ENCODE measurements around the gene RPS14. TPM values are rescaled to one million over a fixed set of nuclear protein-coding genes. Genes with fewer than 3 reads are reported as not detected.

Gene RPS14
- total and polyA plus RNA-seq, 2 experiments from 2014 or later = 1,343 to 1,694 TPM

DNA sequence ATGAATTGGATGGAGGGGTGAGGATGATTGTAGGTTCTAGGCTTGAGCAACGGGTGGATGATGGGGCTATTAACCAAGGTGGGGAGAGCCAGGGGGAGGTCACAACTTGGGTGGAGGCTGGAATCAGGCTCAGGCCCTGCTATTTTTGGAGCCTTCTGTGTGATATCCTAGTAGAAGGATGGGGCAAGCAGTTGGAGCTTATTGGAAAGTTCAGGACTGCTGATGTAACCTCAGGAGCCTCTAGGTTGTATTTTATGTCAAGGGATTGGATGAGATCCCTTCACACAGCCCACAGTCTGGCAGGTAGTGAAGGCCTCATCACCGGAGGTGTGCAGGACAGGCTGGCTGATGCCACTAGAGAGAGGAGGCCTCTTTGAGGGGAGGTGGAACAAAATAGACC lies 11.2 kb upstream of the RPS14 start:
- DNase-seq = no peak
- in situ Hi-C loops (cut with MboI) = loop anchor here (10.0 kb wide), 1 partner anchor 184 kb away; the partner anchor contains the start of gene SYNPO
- no peaks in the 10 kb centered on the region for H3K79me2 ChIP-seq (ENCODE audit: insufficient read depth)
- H3K27me3 ChIP-seq (replicated peaks; ENCODE audit: insufficient read depth) = no peaks in the 10 kb centered on the region
- H3K27ac ChIP-seq = no peak overlapping the region
- no peaks in the 10 kb centered on the region for H3K9me3 ChIP-seq (ENCODE audit: low read depth)
- H2AFZ ChIP-seq = peak overlapping the region; percentile 40; the same call in 1 of the 2 replicates
- no peak overlapping the region for H3K4me3 ChIP-seq
- 72 to 74% methylated on average over 2 of the region's 2 CpGs for WGBS, 2 experiments (ENCODE audit: low coverage in 1 of 2, low lambda C conversion rate in 2 of 2, missing lambda C conversion rate in 2 of 2)
- no peak overlapping the region for H3K9ac ChIP-seq
- TF ChIP-seq EZH2phosphoT487 (IDR thresholded peaks at IDR 0.05; ENCODE audit: insufficient read depth, low read depth) (no peak), EZH2 (IDR thresholded peaks at IDR 0.05; ENCODE audit: insufficient read depth, poor library complexity, severe bottlenecking) (no peak)
- H3K36me3 ChIP-seq (ENCODE audit: low read depth) = no peaks in the 10 kb centered on the region
- no peak overlapping the region for H3K4me2 ChIP-seq (ENCODE audit: unreplicated experiment)
- H3F3A ChIP-seq (ENCODE audit: insufficient read depth) = 0 out of 2 replicates have a peak, but pooled peaks cover 3% of the 10 kb centered on the region
- H3K4me1 ChIP-seq (ENCODE audit: insufficient read depth) = peaks cover 26% of the 10 kb centered on the region
- no peaks in the 10 kb centered on the region for H3K9me2 ChIP-seq (ENCODE audit: insufficient read depth)
- no peaks in the 10 kb centered on the region for H4K20me1 ChIP-seq (ENCODE audit: insufficient read depth)

DNA sequence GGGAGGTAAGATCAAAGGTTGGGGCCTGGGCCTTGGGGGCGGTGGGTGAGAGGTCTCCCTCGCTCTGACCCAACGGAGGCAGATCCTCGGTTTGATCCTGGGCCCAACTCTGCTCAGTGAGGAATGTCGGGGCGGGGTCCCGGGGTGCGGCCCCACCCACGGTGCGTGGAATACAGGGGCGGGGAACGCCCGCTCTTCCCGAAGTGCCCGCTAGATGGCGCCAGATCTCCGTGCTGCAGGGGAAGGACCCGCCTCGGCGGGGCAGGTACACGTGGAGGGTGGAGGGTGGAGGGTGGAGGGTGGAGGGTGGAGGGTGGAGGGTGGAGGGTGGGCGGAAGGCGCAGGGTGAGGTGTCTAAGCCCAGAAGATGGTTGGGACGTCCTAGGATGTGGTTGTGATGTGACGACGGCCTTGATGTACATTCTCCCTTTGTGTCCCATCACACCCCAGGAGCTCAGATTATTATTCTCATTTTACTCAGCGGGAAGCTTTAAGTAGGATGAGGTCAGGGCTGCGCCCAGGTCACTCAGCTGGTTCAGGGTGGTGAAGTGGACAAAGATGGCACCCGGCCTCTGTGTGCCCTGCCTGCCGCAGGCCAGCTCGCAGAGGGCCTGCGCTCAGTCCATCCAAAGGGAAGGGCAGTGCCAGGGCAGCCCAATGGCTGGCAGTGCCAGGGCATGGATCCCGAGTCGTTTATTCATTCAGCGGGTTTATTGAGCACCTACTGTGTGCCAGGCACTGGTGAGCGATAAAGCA lies 9.4 kb upstream of the RPS14 start:
- TF ChIP-seq EZH2phosphoT487 (IDR thresholded peaks at IDR 0.05; ENCODE audit: insufficient read depth, low read depth) (no peak), EZH2 (IDR thresholded peaks at IDR 0.05; ENCODE audit: insufficient read depth, poor library complexity, severe bottlenecking) (no peak)
- 20 to 51% methylated on average over 14 to 36 of the region's 36 CpGs for WGBS, 2 experiments (ENCODE audit: low coverage in 1 of 2, low lambda C conversion rate in 2 of 2, missing lambda C conversion rate in 2 of 2)
- H3F3A ChIP-seq (ENCODE audit: insufficient read depth) = 0 out of 2 replicates have a peak, but pooled peaks cover 3% of the 10 kb centered on the region
- H4K20me1 ChIP-seq (ENCODE audit: insufficient read depth) = no peaks in the 10 kb centered on the region
- no peaks in the 10 kb centered on the region for H3K79me2 ChIP-seq (ENCODE audit: insufficient read depth)
- in situ Hi-C loops (cut with MboI) = loop anchor here (5.0 kb wide), 1 partner anchor 83 kb away; no protein-coding TSS in a partner anchor
- H3K9me2 ChIP-seq (ENCODE audit: insufficient read depth) = no peaks in the 10 kb centered on the region
- H3K4me2 ChIP-seq (ENCODE audit: unreplicated experiment) = peak overlapping the region; percentile 70
- no peaks in the 10 kb centered on the region for H3K9me3 ChIP-seq (ENCODE audit: low read depth)
- H3K9ac ChIP-seq = peak overlapping the region; percentile 57; the same call in 1 of the 2 replicates
- H3K4me1 ChIP-seq (ENCODE audit: insufficient read depth) = peaks cover 15% of the 10 kb centered on the region
- H2AFZ ChIP-seq = peak overlapping the region; percentile 73
- H3K27ac ChIP-seq = 0 out of 2 replicates have a peak overlapping the region, but pooled peaks have one; percentile 13
- no peaks in the 10 kb centered on the region for H3K27me3 ChIP-seq (replicated peaks; ENCODE audit: insufficient read depth)
- peak overlapping the region; percentile 63 for H3K4me3 ChIP-seq
- DNase-seq = peak; percentile 74
- H3K36me3 ChIP-seq (ENCODE audit: low read depth) = no peaks in the 10 kb centered on the region

DNA sequence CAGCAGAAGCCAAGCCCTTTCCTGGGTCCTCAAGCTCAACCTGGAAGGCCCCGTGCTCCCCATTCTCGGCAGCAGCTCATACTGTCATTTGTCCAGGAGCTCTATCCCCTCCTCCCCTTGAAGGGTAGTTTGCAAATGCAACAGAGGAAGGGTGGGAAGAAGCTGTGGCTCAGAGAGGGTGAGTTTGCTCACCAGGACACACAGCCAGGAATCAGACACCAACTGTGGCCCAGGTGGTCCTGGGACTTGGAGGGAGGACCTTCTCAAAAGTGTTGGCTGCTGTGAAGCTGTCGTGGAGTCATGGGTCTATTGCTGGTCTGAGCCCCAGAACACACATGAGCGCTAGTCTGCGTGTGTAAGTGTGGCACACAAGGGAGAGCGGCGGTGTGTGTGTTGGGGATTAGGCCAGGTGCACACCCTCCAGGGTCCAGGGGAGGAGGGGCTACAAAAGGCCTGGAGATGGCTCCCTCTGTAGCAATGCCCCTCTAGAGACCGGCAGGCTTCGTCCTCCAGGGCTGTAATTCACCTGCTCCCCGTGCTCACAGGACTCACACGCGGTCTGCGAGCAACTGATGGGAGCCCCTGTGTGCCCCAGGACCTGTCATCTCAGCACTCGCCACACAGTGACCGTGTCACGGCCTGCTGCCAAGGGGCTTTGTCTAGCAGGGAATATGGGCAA lies 8.2 kb upstream of the RPS14 start:
- Histone ChIP-seq H4K20me1 (ENCODE audit: insufficient read depth) (no peaks in the 10 kb centered on the region), H2AFZ (no peak overlapping the region), H3K9ac (no peak overlapping the region), H3K27ac (no peak overlapping the region), H3K36me3 (ENCODE audit: low read depth) (no peaks in the 10 kb centered on the region), H3F3A (ENCODE audit: insufficient read depth) (0 out of 2 replicates have a peak, but pooled peaks cover 3% of the 10 kb centered on the region), H3K79me2 (ENCODE audit: insufficient read depth) (no peaks in the 10 kb centered on the region), H3K9me3 (ENCODE audit: low read depth) (no peaks in the 10 kb centered on the region), H3K27me3 (replicated peaks; ENCODE audit: insufficient read depth) (no peaks in the 10 kb centered on the region), H3K9me2 (ENCODE audit: insufficient read depth) (no peaks in the 10 kb centered on the region), H3K4me1 (ENCODE audit: insufficient read depth) (peaks cover 10% of the 10 kb centered on the region; the same call in 1 of the 2 replicates), H3K4me3 (no peak overlapping the region), H3K4me2 (ENCODE audit: unreplicated experiment) (no peak overlapping the region)
- no peak for TF ChIP-seq EZH2 (IDR thresholded peaks at IDR 0.05; ENCODE audit: insufficient read depth, poor library complexity, severe bottlenecking)
- TF ChIP-seq EZH2phosphoT487 (IDR thresholded peaks at IDR 0.05; ENCODE audit: insufficient read depth, low read depth) = no peak
- in situ Hi-C loops (cut with MboI) = loop anchor here (5.0 kb wide), 1 partner anchor 85 kb away; no protein-coding TSS in a partner anchor
- 91 to 92% methylated on average over 16 of the region's 16 CpGs for WGBS, 2 experiments (ENCODE audit: low coverage in 1 of 2, low lambda C conversion rate in 2 of 2, missing lambda C conversion rate in 2 of 2)
- no peak for DNase-seq

DNA sequence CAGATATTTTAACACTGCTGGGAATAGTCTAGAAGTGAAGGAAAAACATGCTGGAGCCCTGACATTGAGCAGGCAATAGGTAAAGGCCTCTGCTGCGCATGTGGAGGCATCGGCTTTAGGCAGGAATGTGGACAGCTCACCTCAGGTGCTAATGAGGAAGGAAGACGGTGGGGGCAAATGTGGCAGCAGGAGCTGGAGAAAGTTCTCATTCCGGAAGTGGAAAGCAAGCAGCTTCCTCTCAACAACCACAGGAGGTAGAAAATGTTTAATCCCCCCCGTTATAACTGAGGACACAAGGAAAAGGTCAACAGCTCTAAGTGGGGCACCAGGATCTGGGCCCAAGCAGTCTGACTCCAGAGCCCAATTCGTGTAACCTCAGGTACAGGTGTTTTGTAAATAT lies 7.6 kb upstream of the RPS14 start:
- in situ Hi-C loops (cut with MboI) = loop anchor here (5.0 kb wide), 1 partner anchor 85 kb away; no protein-coding TSS in a partner anchor
- peaks cover 10% of the 10 kb centered on the region; the same call in 1 of the 2 replicates for H3K4me1 ChIP-seq (ENCODE audit: insufficient read depth)
- no peak for DNase-seq
- H3K27me3 ChIP-seq (replicated peaks; ENCODE audit: insufficient read depth) = no peaks in the 10 kb centered on the region
- 74 to 80% methylated on average over 5 to 6 of the region's 6 CpGs for whole genome bisulfite sequencing, 2 experiments (ENCODE audit: low coverage in 1 of 2, low lambda C conversion rate in 2 of 2, missing lambda C conversion rate in 2 of 2)
- H3K4me2 ChIP-seq (ENCODE audit: unreplicated experiment) = no peak overlapping the region
- no peak for TF ChIP-seq EZH2 (IDR thresholded peaks at IDR 0.05; ENCODE audit: insufficient read depth, poor library complexity, severe bottlenecking)
- TF ChIP-seq EZH2phosphoT487 (IDR thresholded peaks at IDR 0.05; ENCODE audit: insufficient read depth, low read depth) = no peak
- 0 out of 2 replicates have a peak, but pooled peaks cover 3% of the 10 kb centered on the region for H3F3A ChIP-seq (ENCODE audit: insufficient read depth)
- H3K79me2 ChIP-seq (ENCODE audit: insufficient read depth) = no peaks in the 10 kb centered on the region
- no peak overlapping the region for H3K9ac ChIP-seq
- no peak overlapping the region for H2AFZ ChIP-seq
- no peaks in the 10 kb centered on the region for H4K20me1 ChIP-seq (ENCODE audit: insufficient read depth)
- H3K4me3 ChIP-seq = no peak overlapping the region
- H3K9me3 ChIP-seq (ENCODE audit: low read depth) = no peaks in the 10 kb centered on the region
- H3K9me2 ChIP-seq (ENCODE audit: insufficient read depth) = no peaks in the 10 kb centered on the region
- H3K27ac ChIP-seq = no peak overlapping the region
- H3K36me3 ChIP-seq (ENCODE audit: low read depth) = no peaks in the 10 kb centered on the region
